Stimulated activated CD4-positive, alpha-beta T cell treated with anti-CD3 and anti-CD28 coated beads, Interleukin-2, amount 100 ng/mL, for 4 hours (primary cell): ENCODE data around the gene TCP11L1.
"Not testable (repeated sequence)": the region's sequence is repeated elsewhere in the genome, so short reads cannot be mapped to it uniquely, and the experiment has no call there.

Experiments used
- DNase-seq: peaks from one replicate; pipeline ENCODE4 v3.0.0-alpha.2; 2020; ENCODE audit warnings: low read depth

The TCP11L1 gene

GRCh38 chr11:33029218-33029617, 10.2 kb upstream of the TCP11L1 start:
- not testable (repeated sequence) for DNase-seq

- DNase-seq = no peak
These were observed 5.9 kb upstream of the TCP11L1 start for GRCh38 chr11:33033493-33033892.

GRCh38 chr11:33035011-33035410, 4.4 kb upstream of the TCP11L1 start:
- DNase-seq = no peak

- DNase-seq = peak; percentile 21
These were observed 875 bp downstream of the TCP11L1 start for GRCh38 chr11:33040033-33040861.

- DNase-seq = no peak
These were observed 1.6 kb downstream of the TCP11L1 start for GRCh38 chr11:33040862-33041453.

- DNase-seq = no peak
These were observed 4.0 kb downstream of the TCP11L1 start for GRCh38 chr11:33043221-33043830.

GRCh38 chr11:33044285-33044756, 4.9 kb downstream of the TCP11L1 start:
- DNase-seq = no peak

- no peak for DNase-seq
These were observed 6.3 kb downstream of the TCP11L1 start for GRCh38 chr11:33045551-33046255.

- DNase-seq = not testable (repeated sequence)
These were observed 9.3 kb downstream of the TCP11L1 start for GRCh38 chr11:33048701-33049100.

GRCh38 chr11:33049565-33050408, 10.4 kb downstream of the TCP11L1 start:
- not testable (repeated sequence) for DNase-seq

GRCh38 chr11:33052231-33052630, 12.9 kb downstream of the TCP11L1 start:
- DNase-seq = no peak

- DNase-seq = no peak
These were observed 16.0 kb downstream of the TCP11L1 start for GRCh38 chr11:33055375-33055774.

GRCh38 chr11:33057284-33057683, 17.9 kb downstream of the TCP11L1 start:
- no peak for DNase-seq

GRCh38 chr11:33059331-33060007, 20.1 kb downstream of the TCP11L1 start:
- no peak for DNase-seq

GRCh38 chr11:33060271-33060670, 20.9 kb downstream of the TCP11L1 start:
- no peak for DNase-seq

GRCh38 chr11:33062137-33062536, 22.8 kb downstream of the TCP11L1 start:
- no peak for DNase-seq

GRCh38 chr11:33063326-33063881, 24.0 kb downstream of the TCP11L1 start:
- DNase-seq = no peak

- no peak for DNase-seq
These were observed 24.9 kb downstream of the TCP11L1 start for GRCh38 chr11:33064033-33064825.

- DNase-seq = no peak
These were observed 25.5 kb downstream of the TCP11L1 start for GRCh38 chr11:33064866-33065265.
